ENCODE measurements around the gene LRRC4.

LRRC4 gene

DNA sequence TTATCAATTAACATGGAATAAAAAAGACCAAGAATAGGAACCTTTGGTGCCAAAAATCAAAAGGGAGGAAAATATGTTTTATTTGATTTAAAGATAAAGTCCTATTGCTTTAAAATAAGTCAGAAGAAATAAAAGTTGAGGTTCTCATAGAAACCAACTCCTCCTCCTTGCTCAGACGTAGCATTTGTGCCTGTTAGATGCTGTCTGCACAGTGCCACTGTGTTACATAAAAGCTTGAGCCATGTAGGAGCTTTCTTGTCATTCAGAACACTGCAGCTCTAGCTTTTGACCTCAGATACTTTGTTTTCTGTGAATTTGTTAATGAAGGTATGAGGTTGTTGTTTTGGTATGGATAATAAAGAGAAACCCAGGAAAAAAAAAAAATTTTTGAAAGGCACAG is 50.3 kb downstream of the LRRC4 start:
- DNase-seq (ENCODE audit: low read depth in 1 of 2, low spot score in 1 of 2), result no peak

- DNase-seq (ENCODE audit: low read depth in 1 of 2, low spot score in 1 of 2), result no peak
Observed at GRCh38 chr7:127979728-127980126, 51.5 kb downstream of the LRRC4 start.

DNA sequence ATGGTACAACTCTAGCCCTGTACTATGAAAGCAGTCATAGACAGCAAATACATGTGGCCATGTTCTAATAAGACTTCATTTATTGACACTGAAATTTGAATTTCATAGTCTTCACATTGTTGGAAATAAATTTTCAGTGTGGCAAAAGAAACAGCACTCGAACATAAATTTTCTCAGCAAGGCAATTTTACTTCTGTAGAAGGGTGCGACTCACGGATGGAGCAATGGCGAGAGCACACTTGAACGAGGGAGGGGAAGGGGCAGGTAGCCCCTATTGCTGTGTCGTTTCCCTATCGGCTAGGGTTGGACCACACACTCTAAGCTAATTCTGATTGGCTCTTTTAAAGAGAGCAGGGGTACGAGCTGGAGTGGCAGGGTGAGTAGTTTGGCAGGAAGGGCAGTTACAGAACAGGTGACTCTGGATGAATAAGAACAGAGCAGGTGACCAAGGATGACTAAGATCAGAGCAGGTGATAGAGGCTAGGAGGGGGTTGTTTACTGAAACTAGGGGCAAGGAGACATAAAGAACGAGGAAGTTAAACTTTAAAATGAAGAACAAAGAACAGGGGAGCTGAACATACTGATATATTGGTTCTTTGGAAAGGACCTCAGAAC is 52.0 kb downstream of the LRRC4 start:
- DNase-seq (ENCODE audit: low read depth in 1 of 2, low spot score in 1 of 2), result no peak

- DNase-seq (ENCODE audit: low read depth in 1 of 2, low spot score in 1 of 2), result no peak
Observed at GRCh38 chr7:127978421-127978820, 52.8 kb downstream of the LRRC4 start.
